Measurements from ENCODE around the gene FAM151B. TPM values are rescaled to one million over a fixed set of nuclear protein-coding genes. Genes with fewer than 3 reads are reported as not detected.
"Not testable (repeated sequence)": the region's sequence is repeated elsewhere in the genome, so short reads cannot be mapped to it uniquely, and the experiment has no call there.

Gene FAM151B
- total RNA-seq, 1 donor from 2014 or later, result not detected

- no peak for TF ChIP-seq CTCF (IDR thresholded peaks at IDR 0.05)
These were observed 24.6 kb upstream of the FAM151B start for GRCh38 chr5:80463269-80463668.

GRCh38 chr5:80466669-80467485, 21.0 kb upstream of the FAM151B start:
- Histone ChIP-seq H3K27ac (no peak overlapping the region), H3K4me1 (no peaks in the 10 kb centered on the region), H3K4me3 (no peak overlapping the region), H3K9me3 (peaks cover 0 to 12% of the 10 kb centered on the region in 2 donors), H3K27me3 (no peaks in the 10 kb centered on the region), H3K36me3 (peaks cover 17 to 66% of the 10 kb centered on the region in 2 donors)
- TF ChIP-seq CTCF (IDR thresholded peaks at IDR 0.05), result no peak
- no peak for DNase-seq (ENCODE audit: low spot score in 2 of 2)
- intact Hi-C loops (cut with DNase I), result no loop called here

More at GRCh38 chr5:80463269-80463668, 24.6 kb upstream of the FAM151B start:
- no peak overlapping the region for H3K27ac ChIP-seq
- H3K4me1 ChIP-seq, result no peaks in the 10 kb centered on the region
- H3K9me3 ChIP-seq, result peaks cover 0 to 7% of the 10 kb centered on the region in 2 donors
- H3K36me3 ChIP-seq, result peaks cover 19 to 76% of the 10 kb centered on the region in 2 donors
- DNase-seq (ENCODE audit: low spot score in 2 of 2), result no peak
- intact Hi-C loops (cut with DNase I), result no loop called here
- no peak overlapping the region for H3K4me3 ChIP-seq
- H3K27me3 ChIP-seq, result no peaks in the 10 kb centered on the region

GRCh38 chr5:80468131-80468530, 19.8 kb upstream of the FAM151B start:
- intact Hi-C loops (cut with DNase I), result no loop called here
- Histone ChIP-seq H3K4me1 (no peaks in the 10 kb centered on the region), H3K27me3 (no peaks in the 10 kb centered on the region), H3K9me3 (peaks cover 0 to 11% of the 10 kb centered on the region in 2 donors), H3K4me3 (no peak overlapping the region), H3K36me3 (peaks cover 13 to 56% of the 10 kb centered on the region in 2 donors), H3K27ac (no peak overlapping the region)
- no peak for DNase-seq (ENCODE audit: low spot score in 2 of 2)
- no peak for TF ChIP-seq CTCF (IDR thresholded peaks at IDR 0.05)

GRCh38 chr5:80470631-80471030, 17.3 kb upstream of the FAM151B start:
- H3K27ac ChIP-seq; intact Hi-C loops (cut with DNase I); H3K4me3 ChIP-seq; DNase-seq (ENCODE audit: low spot score in 2 of 2); H3K9me3 ChIP-seq; H3K27me3 ChIP-seq; H3K4me1 ChIP-seq: not testable (repeated sequence)
- H3K36me3 ChIP-seq, result peaks cover 19 to 55% of the 10 kb centered on the region in 2 donors

- DNase-seq (ENCODE audit: low spot score in 2 of 2), result no peak
- H3K36me3 ChIP-seq, result peaks cover 23 to 47% of the 10 kb centered on the region in 2 donors
- peaks cover 0 to 5% of the 10 kb centered on the region in 2 donors for H3K9me3 ChIP-seq
- intact Hi-C loops (cut with DNase I), result no loop called here
- TF ChIP-seq CTCF (IDR thresholded peaks at IDR 0.05), result no peak
- H3K4me3 ChIP-seq, result no peak overlapping the region
- H3K27ac ChIP-seq, result no peak overlapping the region
- no peaks in the 10 kb centered on the region for H3K4me1 ChIP-seq
- H3K27me3 ChIP-seq, result no peaks in the 10 kb centered on the region
These were observed 13.0 kb upstream of the FAM151B start for GRCh38 chr5:80474929-80475328.

GRCh38 chr5:80479713-80480112, 8.2 kb upstream of the FAM151B start:
- TF ChIP-seq CTCF (IDR thresholded peaks at IDR 0.05), result no peak
- H3K9me3 ChIP-seq, result peaks cover 3 to 34% of the 10 kb centered on the region in 2 donors
- H3K36me3 ChIP-seq, result peaks cover 22 to 52% of the 10 kb centered on the region in 2 donors
- no peak overlapping the region for H3K4me3 ChIP-seq
- no peak for DNase-seq (ENCODE audit: low spot score in 2 of 2)
- H3K27ac ChIP-seq, result no peak overlapping the region
- no peaks in the 10 kb centered on the region for H3K4me1 ChIP-seq
- H3K27me3 ChIP-seq, result no peaks in the 10 kb centered on the region
- intact Hi-C loops (cut with DNase I), result no loop called here

Data from ascending aorta (tissue), 2 donors.